GM19468 (cell line): ENCODE results near the gene SUPT7L.
"Not testable (repeated sequence)": the region's sequence is repeated elsewhere in the genome, so short reads cannot be mapped to it uniquely, and the experiment has no call there.

Experiments used
- ATAC-seq: cut with Tn5 transposase; IDR thresholded peaks from one replicate; pipeline ENCODE4 v1.9.1; 2021; ENCODE audit warnings: mild to moderate bottlenecking, moderate library complexity, moderate number of reproducible peaks; ENCODE audit not compliant: unreplicated experiment; ENCODE audit errors: extremely low read depth

Gene SUPT7L

DNA sequence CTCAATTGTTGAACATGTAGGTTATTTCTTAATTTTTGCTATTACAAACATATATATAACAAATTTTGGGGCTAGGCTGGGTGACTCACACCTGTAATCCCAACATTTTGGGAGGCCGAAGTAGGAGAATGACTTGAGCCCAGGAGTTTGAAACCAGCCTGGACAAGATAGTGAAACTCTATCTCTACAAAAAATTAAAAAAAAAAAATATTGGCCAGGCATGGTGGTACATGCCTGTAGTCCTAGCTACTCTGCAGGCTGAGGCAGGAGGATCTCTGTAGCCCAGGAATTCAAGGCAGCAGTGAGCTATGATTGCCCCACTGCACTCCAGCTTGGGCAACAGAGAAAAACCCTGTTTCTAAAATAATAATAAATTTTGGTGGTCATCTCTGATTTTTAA is 23.8 kb upstream of the SUPT7L start:
- ATAC-seq: no peak

DNA sequence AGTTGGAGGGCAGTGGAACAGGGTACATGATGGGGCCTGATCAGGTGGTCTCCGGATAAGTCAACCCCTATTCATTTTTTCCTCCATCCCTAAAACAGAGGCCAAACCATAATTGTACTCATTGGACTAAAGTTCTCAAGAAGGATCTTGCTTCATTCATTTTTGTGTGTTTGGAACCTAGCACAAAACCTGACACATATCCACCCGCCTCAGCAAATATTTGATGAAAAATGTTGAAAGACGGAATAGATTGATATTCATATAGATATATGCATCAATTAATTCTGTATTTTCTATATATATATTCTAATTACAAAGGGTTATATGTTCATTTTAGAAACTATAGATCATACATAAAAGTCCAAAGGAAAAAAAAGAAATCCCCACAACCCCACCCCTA is 22.2 kb upstream of the SUPT7L start:
- no peak for ATAC-seq

DNA sequence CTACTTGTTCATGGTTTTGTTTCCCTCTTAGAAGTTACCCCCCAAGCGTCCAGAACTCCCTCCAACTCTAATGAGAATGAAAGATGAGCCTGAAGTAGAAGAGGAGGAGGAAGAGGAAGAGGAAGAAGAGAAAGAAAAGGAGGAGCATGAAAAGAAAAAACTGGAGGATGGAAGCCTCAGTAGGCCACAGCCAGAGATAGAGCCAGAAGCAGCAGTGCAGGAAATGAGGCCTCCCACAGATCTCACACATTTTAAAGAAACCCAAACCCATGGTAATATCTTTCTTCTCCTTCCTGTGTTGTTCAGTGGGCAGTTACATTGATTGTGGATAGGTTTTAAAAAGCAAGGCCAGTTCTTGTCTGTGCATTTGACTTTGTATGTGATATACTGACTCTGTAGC is 21.6 kb upstream of the SUPT7L start:
- not testable (repeated sequence) for ATAC-seq

DNA sequence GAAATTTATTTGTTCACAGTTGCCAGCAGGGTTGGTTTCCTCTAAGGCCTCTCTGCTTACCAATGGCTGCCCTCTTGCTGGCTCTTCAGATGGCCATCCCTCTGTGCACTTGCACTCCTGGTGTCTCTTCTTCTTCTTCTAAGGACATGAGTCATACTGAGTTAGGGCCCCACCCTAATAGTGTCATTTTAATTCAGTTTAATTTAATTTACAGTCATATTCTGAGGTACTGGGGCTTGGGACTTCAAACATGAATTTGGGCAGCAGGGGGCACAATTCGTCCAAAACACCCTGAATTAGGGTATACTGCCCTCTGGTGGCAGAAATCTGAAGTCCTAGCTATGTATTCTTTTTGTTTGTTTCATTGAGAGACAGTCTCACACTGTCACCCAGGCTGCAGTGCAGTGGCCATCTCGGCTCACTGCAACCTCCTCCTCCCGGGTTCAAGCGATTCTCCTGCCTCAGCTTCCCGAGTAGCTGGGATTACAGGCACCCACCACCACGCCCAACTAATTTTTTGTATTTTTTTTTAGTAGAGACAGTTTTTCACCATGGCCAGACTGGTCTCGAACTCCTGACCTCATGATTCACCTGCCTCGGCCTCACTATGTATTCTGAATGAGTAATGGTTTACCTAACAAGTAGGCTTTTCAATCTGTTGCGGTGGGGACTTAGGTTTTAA is 20.1 kb upstream of the SUPT7L start:
- no peak for ATAC-seq

DNA sequence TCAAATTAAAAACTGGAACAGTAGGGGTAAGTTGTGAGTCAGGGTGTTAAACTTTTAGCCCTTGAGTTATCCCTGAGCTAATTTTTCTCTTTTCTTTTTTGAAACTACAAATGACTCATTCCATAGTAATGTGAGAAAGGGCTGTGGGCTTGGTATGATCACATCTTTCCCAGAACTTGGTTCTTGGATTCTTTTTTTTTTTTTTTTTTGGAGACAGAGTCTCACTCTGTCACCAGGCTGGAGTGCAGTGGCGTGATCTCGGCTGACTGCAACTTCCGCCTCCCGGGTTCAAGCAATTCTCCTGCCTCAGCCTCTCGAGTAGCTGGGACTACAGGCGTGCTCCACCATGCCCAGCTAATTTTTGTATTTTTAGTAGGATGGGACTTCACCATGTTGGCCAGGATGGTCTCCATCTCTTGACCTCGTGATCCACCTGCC is 18.9 kb upstream of the SUPT7L start:
- not testable (repeated sequence) for ATAC-seq

DNA sequence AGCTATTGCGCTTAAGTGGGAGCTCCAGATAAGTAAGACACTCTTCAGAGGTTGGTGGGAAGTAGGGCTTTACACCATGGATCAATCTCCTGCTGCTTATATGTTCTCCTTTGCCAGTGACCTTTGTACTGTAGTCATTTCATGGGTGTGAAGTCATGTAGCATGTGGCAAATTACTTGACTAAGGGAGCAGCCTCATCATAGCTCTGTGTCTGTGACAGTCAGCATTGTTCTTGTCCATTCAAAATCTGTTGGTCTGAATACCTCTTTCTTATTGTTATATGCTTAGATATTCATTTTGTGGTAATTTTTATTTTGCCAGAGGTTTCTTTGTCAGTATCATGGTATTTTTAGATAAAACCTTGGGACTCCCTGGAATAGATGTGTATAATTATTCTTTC is 18.4 kb upstream of the SUPT7L start:
- ATAC-seq: no peak

DNA sequence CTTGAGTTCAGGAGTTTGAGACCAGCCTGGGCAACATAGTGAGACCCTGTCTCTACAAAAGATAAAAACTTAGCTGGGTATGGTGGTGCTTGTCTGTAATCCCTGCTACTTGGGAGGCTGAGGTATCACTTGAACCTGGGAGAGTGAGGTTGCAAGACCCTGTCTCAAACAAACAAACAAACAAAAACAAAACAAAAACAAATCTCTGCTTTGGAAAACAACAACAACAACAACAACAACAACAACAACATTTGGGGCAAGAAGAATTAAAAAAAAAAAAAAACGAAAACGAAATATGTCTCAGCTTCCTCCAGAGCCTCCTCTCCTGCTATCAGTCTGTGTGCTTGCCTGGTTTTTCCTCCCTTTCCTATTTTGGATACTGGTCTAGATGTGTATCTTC is 17.2 kb upstream of the SUPT7L start:
- ATAC-seq: no peak

DNA sequence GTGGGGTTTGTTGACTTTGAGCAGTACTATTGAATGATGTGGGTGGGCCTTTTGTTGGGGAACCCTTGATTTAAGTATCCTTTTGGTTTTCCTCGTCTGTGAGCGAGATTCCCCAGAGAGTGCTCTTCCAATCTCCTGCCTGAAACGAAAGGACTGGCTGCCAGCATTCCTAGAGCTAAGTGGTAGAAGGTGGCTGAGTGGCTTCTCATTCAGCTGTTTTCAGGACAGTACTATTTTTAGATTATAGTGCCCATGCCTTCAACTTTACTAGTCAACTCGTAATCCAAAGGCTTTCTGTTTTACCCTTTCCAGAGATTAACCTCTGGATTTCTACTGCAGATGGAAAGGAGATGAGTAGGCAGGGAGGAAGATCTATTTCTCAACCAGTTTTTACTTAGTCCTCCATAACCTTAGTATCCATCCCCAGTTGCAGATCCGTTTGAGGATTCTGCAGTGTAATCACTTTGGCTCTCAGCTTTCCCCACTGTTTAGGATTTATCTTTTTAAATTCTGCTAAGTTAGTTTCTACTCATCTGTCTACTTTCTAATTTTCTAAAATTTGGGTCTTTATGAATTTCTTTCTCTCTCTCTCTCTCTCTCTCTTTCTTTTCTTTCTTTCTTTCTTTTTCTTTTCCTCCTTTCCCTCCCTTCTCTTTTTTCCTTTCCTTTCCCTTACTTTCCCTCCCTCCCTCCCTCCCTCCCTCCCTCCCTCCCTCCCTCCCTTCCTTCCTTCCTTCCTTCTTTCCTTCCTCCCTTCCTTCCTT is 9.5 kb upstream of the SUPT7L start:
- no peak for ATAC-seq

DNA sequence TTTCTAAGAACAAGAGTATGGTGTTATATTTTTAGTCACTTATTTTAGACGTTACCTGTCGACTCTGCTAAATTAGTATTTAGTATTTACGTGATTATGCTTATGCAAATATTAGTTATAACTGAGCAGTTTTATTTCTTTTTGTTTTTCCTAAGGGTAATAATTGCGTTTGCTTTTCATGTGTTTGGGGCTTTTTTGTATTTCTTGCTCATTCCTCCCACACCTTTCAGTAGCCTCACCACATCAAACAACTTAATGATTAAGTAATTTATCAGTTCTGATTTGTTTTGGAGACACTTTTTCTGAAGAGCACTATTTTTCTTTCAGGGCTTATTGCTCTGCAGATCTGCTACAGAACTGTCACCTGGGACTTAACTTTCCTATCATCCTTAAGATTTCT is 7.8 kb upstream of the SUPT7L start:
- ATAC-seq: no peak

DNA sequence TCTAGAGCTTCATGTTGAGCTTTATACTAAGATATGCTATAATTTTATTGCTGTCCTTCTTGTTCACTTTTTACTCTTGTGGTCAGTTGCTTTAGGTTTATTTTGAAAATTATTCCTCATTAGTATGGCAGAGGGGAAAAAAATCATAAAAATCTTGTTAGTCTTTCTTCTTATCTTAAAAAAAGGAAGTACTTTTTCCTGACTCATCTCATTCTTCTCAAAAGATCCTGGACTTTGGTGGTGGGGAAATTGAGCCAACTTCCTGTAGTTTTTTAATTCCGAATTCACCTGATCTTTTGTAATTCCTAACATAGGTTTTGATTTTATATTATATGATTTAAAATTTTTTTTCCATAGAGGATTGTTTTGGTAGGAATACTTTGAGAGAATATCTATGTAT is 4.0 kb upstream of the SUPT7L start:
- no peak for ATAC-seq

DNA sequence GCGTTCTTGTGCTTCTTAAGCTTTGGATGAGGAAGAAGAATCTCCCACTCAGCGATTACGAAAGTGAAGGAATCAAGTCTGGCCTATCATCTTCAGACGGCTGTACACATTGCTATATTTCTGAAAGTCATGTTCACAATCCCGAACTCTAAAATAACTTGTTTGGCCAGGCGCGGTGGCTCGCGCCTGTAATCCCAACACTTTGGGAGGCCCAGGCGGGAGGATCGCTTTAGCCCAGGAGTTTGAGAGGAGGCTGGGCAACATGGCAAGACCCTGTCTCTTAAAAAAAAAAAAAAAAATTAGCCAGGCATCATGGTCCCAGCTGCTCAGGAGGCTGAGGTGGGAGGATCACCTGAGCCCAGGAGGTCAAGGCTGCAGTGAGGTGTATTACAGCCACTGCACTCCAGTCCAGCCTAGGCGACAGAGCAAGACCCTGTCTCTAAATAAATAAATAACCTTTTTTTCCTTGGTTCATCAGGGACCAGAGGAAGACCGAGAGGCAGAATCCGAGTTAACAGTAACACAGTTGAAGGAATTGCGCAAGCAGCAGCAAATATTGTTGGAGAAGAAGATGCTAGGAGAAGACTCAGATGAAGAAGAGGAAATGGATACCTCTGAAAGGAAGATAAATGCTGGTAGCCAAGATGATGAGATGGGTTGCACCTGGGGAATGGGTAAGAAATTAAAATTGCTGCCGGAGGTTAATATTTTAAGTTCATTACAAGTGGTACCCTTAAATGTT is 1.4 kb upstream of the SUPT7L start:
- ATAC-seq: no peak

DNA sequence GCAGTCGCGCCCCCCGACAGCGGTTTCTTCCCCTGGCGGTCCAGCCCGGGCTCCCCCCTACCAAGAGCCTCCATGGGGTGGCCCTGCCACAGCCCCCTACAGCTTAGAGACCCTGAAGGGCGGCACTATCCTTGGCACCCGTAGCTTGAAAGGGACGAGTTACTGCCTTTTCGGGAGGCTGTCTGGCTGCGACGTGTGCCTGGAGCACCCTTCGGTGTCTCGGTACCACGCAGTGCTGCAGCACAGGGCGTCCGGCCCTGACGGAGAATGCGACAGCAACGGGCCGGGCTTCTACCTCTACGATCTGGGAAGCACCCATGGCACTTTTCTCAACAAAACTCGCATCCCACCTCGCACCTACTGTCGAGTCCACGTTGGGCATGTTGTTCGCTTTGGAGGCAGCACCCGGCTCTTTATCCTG is 750 bp upstream of the SUPT7L start:
- no peak for ATAC-seq

DNA sequence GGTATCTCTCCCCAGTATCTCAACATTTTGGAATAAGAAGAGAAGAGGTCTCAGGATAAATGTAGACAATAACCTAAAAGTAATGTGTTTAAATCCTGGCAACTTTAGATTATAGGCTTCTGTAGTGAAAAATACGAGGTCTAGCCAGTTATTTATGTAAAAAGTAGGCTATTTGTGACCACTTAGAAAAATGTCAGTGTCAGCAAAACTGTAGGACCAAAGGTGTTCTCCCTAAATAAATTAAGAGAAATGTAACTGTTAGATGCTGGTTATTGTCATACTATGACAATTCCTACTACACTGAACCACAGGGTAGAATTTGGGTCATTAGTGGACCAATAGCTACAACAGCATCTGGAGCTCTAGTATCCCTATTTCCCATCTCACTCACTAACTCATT is 2.0 kb downstream of the SUPT7L start:
- no peak for ATAC-seq

DNA sequence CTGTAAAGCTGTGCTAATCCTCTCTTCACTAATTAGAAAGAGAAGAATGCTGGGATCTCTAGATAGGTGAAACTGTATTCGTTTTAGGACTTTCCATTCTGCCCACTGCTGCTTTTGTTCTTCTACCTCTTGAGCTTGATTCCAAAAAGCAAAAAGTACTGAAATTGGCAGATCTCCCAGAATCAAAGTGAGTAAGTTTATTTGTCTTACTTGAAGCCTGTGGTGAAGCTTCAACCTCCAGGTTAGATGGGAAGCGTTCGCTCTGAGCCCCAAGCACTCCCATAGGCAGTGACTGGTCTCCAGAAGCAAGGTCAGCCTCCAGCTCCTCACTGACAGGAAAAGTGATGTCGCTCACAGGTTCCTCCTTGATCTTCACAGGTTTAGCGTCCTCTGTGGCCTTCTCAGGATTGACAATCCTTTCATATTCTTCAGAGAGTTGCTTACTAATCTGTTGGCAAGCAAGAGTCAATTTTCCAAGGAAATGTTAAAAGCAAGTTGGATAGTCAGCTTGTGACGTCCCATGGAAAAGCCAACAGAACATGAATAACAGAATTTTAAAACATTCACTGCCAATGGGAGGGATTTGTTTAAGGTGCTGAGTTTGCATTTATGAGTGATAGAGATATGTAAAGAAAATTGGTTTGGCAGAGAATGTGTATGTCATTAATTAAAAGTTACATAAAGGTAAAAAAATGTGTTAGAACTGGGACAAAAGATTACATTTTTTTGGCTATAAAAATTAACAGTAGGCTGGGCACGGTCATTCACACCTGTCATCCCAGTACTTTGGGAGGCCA is 8.1 kb downstream of the SUPT7L start:
- no peak for ATAC-seq

DNA sequence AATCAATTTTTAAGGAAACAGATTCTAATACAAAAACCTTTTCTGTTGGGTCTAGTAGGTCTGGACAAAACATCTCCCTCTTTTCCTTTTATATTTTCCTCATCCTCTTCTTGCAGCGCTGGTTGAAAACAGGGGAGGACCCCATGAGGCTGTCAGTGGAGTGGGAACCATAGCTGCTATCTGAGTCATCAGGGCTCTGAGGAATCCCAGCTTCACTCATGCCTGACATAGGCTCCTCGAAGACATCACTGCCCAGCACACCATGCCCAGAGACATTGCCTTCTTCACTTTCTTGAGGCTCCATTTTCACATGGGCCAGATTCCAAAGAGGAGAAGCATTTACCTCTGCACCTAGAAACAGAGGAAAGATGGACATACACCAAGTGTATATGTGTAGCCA is 10.0 kb downstream of the SUPT7L start:
- no peak for ATAC-seq

DNA sequence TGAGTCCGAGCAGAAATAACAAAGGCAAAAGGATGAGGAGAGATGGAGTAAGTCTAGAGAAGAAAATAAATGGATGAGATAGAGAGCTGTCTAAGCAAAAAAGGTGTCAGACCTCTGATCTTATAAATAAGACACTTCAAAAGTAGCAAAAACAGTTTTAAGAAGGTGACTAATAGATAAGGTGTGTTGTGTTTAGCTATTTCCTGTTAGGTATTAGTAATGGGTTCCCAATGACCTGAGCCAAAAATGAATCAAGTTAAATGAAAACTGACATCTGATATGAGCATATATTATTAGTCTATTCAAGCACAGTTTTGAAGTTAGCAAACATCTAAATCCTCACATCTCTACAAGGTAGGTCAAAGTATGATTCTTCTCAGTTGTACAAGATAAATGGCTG is 10.6 kb downstream of the SUPT7L start:
- no peak for ATAC-seq

DNA sequence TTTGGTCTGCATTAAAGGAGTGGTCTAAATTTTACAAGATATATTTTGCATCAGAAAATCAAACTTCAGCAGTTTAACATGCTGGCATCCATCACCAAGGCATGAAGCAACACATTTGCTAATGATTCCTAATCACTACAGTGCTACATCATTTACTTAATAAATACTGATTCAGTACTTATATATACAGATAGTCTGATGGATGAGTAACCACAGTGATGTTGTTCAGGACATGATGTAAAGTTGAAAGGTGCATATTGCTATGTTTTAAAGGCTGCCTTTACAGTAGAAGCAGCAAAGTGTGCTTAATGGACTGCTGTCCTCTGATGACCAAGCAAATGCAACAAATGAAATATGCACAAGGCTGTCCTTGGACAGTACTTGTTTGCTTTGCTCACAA is 11.1 kb downstream of the SUPT7L start:
- ATAC-seq: no peak

DNA sequence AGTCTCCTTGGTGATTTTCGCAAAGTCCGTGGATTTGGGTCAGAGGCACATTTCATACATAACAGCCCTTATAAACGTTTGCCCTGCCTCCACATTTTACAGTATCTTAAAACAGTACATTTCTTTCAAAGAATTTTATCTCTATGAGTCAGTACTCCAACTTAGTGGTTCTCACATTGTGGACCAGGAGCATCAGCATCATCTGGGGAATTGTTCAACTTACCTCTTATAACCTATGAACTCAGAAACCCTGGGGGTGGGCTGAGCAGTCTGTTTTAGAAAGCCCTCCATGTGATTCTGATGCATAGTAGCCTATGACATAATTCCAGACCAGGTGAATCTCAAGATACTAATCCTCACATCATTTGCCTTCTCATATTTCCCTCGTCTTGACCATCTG is 12.4 kb downstream of the SUPT7L start:
- no peak for ATAC-seq

DNA sequence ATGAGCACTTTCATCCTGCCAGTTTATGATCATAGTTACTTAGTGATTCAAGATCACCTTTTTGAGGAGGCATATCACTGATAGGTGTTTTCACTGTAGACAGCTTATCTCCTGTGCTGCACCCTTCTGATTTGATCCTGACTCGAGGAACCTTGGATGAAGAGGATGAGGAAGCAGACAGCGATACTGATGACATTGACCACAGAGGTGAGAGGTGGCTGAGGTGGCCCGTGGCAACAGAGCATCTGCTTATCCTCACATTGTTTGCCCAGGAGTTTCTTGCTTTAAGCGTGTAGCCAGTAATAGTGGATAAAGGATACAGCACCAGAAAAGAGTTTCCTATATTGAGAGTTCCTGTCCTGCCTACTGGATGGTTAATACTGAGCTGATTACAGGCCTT is 15.7 kb downstream of the SUPT7L start:
- no peak for ATAC-seq

DNA sequence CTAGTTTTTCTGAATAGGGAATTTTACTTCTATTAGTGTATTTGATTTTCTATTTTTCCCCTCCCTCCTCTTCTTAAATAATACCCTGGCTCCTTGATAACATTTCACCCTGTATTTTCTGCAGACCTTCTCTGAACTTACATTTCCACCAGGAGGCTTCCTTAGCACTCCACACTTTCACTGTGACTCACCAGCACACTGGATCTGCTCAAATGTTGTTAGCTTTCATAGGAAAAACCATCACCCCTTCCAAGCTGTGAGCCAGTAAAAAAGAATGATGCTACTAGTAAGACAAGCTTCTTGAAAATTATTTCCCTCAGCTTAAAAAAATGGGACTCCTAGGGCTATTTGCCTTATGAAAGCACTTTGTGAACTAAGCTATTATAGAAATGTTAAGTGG is 16.1 kb downstream of the SUPT7L start:
- no peak for ATAC-seq
